Glomerular visceral epithelial cell (primary cell): ENCODE measurements around the gene PDE4B.
"Not testable (repeated sequence)": the region's sequence is repeated elsewhere in the genome, so short reads cannot be mapped to it uniquely, and the experiment has no call there.

Experiments
- DNase-seq: peaks from one replicate; pipeline ENCODE4 v3.0.0-alpha.2; 2016; ENCODE audit errors: extremely low spot score

The PDE4B gene

GRCh38 chr1:66393586-66394287, 601.0 kb downstream of the PDE4B start:
- no peak for DNase-seq

- no peak for DNase-seq
These were observed 601.9 kb downstream of the PDE4B start for GRCh38 chr1:66394603-66395002.

GRCh38 chr1:66395202-66396061, 602.7 kb downstream of the PDE4B start:
- no peak for DNase-seq

GRCh38 chr1:66396212-66396890, 603.7 kb downstream of the PDE4B start:
- DNase-seq: no peak

- no peak for DNase-seq
These were observed 604.5 kb downstream of the PDE4B start for GRCh38 chr1:66397192-66397591.

GRCh38 chr1:66399888-66400529, 607.3 kb downstream of the PDE4B start:
- DNase-seq: no peak

GRCh38 chr1:66400660-66401059, 608.0 kb downstream of the PDE4B start:
- DNase-seq: no peak

- peak; percentile 50 for DNase-seq
These were observed 608.5 kb downstream of the PDE4B start for GRCh38 chr1:66401244-66401643.

GRCh38 chr1:66402194-66402593, 609.5 kb downstream of the PDE4B start:
- no peak for DNase-seq

GRCh38 chr1:66403007-66403731, 610.5 kb downstream of the PDE4B start:
- no peak for DNase-seq

- DNase-seq: no peak
These were observed 612.4 kb downstream of the PDE4B start for GRCh38 chr1:66405061-66405460.

GRCh38 chr1:66411449-66411848, 618.8 kb downstream of the PDE4B start:
- DNase-seq: not testable (repeated sequence)

- no peak for DNase-seq
These were observed 620.0 kb downstream of the PDE4B start for GRCh38 chr1:66412704-66413103.

GRCh38 chr1:66413136-66413837, 620.6 kb downstream of the PDE4B start:
- no peak for DNase-seq

GRCh38 chr1:66413838-66414175, 621.1 kb downstream of the PDE4B start:
- DNase-seq: no peak

GRCh38 chr1:66415281-66415680, 622.6 kb downstream of the PDE4B start:
- DNase-seq: no peak

- DNase-seq: no peak
These were observed 623.2 kb downstream of the PDE4B start for GRCh38 chr1:66415866-66416265.

- DNase-seq: no peak
These were observed 623.6 kb downstream of the PDE4B start for GRCh38 chr1:66416295-66416694.

- no peak for DNase-seq
These were observed 625.3 kb downstream of the PDE4B start for GRCh38 chr1:66418021-66418420.

GRCh38 chr1:66420171-66420570, 627.5 kb downstream of the PDE4B start:
- not testable (repeated sequence) for DNase-seq

- DNase-seq: not testable (repeated sequence)
These were observed 628.2 kb downstream of the PDE4B start for GRCh38 chr1:66420906-66421305.
